RPMI7951 (cell line): ENCODE measurements around the gene ACSL3. TPM values are rescaled to one million over a fixed set of nuclear protein-coding genes. Genes with fewer than 3 reads are reported as not detected.

ENCODE experiments used
- DNase-seq: peaks from one replicate; pipeline ENCODE4 v3.0.0-alpha.2; 2012; ENCODE audit warnings: low read depth
- total RNA-seq: library from RNA; depleted of rRNA; stranded (reverse); fragments of >200 nt; shearing (Covaris generic); gene quantifications from 2 replicates; pipeline ENCODE4 v1.2.3, GENCODE V29; 2014

ACSL3 gene
- total RNA-seq, 1 experiment from 2014 or later = 168 TPM

- peak; percentile 90 for DNase-seq
These were observed 18.2 kb downstream of the ACSL3 start for GRCh38 chr2:222878877-222879603.

GRCh38 chr2:222879604-222879933 lies 18.7 kb downstream of the ACSL3 start:
- no peak for DNase-seq

GRCh38 chr2:222882484-222882928 lies 21.7 kb downstream of the ACSL3 start:
- DNase-seq = no peak

GRCh38 chr2:222883420-222883819 lies 22.6 kb downstream of the ACSL3 start:
- no peak for DNase-seq

GRCh38 chr2:222884114-222884771 lies 23.4 kb downstream of the ACSL3 start:
- DNase-seq = no peak

- no peak for DNase-seq
These were observed 24.1 kb downstream of the ACSL3 start for GRCh38 chr2:222884805-222885424.

DNA sequence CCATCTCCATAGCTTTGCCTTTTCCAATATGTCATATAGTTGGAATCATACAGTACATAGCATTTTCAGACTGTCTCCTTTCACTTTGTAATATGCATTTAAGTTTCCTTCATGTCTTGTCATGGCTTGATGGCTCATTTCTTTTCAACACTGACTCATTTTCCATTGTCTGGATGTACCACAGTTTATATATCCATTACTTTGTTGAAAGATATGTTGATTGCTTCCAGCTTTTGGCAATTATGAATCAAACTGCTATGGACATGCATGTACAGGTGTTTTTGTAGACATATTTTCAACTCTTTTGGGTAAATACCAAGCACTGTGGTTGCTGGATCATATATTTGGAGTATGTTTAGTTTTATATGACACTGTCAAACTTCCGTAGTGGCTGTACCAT lies 26.3 kb downstream of the ACSL3 start:
- no peak for DNase-seq

DNA sequence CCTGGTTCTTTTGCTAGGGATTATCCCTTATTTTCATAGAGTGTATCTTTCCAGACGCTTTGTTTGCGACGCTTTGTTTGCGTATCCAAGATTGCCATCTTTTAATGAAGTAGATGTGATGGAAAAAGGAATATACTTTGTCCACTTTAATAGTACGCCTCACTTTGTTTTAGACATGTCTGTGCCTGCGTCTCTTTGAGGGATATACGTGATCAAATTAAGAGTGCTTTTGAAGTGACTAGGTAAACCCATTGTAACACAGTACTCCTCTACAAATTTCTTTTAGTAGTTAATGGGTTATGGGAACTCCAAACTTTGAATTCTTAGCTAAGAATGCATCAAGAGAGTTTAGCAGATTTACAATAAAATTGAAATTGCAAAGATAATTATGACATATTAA lies 27.9 kb downstream of the ACSL3 start:
- DNase-seq = no peak

DNA sequence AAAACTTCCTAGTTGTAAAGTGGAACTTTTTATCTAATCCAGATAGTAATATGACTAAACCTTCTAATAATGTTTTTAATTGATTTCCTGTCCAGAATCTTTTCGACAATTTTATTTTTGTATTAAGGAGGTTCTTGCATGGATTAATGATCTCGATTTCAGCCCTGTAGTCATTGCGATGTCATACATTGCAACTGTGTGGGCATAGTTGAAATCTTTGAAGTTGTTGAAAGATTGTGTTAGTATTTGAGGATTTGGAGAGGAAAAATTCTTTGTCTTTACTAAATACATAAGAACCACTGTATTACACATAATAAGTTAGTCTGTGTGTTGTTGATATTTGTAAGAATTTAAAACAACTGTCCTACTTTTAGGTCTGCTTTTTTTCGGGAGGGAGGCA lies 31.1 kb downstream of the ACSL3 start:
- no peak for DNase-seq

DNA sequence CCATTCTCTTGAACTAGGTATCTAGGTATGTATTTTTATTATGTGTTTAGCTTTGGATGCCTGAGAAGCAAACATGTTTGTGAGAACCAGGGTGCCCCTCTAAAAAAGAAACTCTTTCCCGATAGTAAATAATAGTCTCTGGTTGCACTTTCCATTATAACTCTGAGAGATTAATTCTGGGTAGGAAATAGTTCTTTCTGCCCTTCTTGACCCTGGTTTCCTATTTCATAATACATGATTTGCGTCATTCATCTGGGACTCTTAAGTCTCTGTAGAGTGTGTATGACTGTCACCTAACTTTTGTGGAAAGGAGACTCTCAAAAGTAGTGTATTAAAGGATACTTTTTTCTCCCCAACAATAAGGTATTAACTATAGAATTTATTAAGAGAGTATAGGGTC lies 31.5 kb downstream of the ACSL3 start:
- peak; percentile 51 for DNase-seq

- DNase-seq = no peak
These were observed 31.9 kb downstream of the ACSL3 start for GRCh38 chr2:222892761-222893160.

- DNase-seq = no peak
These were observed 32.9 kb downstream of the ACSL3 start for GRCh38 chr2:222893716-222894115.

DNA sequence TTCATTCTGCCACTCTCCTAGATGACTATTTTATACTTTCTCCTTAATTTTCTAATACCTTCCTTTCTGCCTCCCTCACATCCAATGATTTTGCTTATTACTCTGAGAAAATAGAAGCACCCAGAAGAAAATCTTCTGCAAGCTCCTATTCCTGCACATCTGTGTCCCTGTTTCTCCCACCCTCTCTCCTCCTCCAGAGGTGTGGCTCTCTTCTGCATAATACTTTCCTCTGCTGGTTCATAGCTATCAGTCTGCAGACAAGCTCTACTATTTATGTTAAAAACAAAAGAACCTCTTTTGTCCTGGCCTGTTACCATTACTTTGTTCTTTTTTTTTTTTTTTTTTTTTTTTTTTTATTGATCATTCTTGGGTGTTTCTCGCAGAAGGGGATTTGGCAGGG lies 34.3 kb downstream of the ACSL3 start:
- DNase-seq = no peak

- no peak for DNase-seq
These were observed 37.1 kb downstream of the ACSL3 start for GRCh38 chr2:222897898-222898297.

DNA sequence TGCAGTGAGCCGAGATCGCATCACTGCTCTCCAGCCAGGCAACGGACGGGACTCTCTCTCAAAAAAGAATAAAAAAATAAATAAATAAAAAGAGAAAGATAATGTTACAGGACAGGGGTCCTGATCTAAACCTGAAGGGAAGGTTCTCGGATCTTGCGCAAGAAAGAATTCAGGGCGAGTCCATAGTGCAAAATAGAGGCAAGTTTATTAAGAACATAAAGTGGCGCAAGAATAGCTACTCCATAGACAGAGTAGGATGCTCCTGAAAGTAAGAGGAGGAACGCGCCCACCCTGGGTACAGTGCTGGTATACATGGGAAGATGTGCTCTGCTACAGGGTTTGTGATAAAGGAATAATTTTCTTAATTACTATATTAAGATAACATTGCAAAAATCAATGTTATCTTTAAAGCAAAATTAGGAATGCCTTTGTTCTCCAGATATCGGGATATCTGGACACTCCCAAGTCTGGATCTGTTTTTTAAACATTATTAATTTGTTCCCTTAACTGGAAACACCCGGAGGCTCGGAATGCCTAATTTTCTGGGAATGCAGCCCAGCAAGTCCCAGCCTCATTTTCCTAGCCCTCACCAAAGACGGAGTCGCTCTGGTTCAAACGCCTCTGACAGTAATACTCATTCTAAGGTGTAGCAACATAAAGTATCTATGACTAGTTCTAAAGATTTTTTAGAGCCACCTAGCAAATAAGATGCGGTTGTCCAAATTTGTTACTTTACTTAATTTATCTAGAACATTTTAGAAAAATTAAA lies 38.8 kb downstream of the ACSL3 start:
- DNase-seq = no peak

DNA sequence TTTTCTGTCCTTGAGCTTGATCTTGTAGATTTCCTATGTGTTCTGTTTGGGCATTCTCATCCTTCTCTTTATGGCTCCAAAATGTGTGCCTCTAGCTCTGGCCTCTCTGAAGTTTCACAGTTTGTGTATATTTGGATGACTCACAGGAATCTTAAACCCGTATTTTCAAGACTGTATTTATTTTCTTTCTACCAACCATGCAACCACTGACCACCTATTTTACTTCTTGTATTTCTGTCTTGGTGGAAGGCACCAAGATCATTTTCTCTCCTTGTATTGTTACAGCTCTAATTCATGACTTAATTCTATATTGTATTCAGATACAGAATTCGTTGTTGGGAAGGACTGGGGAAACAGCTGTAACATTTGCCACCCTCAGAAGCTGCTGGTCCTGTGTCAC lies 39.5 kb downstream of the ACSL3 start:
- peak; percentile 63 for DNase-seq

DNA sequence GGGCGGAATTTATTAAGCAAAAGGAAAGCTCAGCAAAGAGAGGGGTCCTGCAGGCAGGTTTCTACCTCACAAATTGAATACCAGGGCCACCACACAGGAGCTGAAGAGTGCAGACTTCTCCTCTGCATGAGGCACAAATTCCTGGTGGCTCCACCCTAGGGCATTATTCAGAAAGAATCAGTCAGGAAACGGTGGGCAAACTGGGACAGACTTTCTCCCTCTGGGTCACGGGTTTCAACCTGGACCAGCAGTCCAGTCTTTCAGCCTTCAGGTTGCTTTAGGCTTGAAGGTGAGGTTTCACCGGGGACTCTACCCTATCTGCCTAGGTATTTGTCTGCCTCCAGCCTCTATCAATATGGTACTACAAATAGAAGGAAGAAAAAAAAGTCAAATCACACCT lies 41.8 kb downstream of the ACSL3 start:
- DNase-seq = no peak

DNA sequence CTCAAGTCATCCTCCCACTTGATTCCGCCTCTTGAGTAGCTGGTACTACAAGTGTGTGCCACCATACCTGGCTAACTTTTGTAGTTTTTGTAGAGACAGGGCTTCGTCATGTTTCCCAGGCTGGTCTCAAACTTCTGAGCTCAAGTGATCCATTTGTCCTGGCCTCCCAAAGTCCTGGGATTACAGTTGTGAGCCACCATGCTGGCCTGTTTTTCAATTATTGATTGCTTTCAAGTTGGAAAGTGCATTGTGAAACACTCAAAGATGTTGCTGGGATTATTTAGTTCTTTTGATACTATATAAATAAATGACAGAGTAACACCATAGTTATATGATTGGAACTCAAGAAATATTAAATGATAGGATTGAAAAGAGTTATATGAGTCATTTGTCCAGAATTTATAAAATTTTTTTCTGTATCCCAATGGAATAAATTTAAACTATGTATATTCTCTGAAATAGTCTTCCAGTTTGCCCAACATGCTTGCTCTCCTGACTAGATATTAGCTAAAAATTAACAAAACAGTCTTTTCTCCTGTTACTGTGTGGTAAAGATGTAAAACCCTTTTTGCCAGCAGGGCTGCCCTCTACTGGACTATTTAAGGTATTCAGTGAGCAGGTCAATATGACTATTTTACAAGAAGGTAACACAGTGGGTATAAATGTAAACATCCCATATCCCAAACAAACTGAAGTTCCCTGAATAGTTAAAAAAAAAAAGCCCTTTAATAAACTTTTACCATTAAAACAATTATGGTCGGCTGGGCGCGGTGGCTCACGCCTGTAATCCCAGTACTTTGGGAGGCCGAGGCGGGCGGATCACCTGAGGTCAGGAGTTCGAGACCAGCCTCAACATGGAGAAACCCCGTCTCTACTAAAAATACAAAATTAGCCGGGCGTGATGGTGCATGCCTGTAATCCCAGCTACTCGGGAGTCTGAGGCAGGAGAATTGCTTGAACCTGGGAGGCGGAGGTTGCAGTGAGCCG lies 42.7 kb downstream of the ACSL3 start:
- peak; percentile 62 for DNase-seq

DNA sequence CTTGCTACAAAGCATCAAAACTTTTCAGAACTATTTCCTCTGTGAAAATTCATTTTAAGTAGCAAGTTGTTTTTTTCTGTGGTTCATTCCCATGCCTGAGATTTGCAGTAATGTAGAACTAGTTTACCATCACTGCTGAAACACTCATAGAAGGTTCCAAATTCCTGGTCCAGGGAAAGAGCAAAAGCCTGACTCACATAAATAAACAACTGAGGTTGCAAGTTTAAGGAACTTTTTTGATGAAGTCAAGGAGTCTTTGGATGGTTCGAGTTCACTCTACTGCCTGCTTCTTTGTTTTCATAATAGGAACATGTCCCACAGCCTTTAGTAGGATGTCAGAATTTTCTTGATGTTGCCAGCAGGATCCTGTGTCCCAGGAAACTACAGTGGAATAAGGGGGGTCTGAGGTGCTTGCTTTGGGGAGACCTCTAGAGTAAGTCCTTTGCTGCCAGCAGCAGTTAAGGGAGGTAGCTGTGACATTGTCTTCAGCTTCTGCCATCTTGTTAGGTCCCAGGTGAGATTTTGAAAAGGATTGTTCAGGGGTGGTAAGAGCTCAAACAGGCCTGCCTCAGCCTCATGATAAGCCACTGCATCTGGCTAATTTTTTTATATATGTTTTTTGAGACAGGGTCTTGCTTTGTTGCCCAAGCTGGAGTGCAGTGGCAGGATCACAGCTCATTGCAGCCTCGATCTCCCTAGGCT lies 43.9 kb downstream of the ACSL3 start:
- DNase-seq = peak; percentile 29

DNA sequence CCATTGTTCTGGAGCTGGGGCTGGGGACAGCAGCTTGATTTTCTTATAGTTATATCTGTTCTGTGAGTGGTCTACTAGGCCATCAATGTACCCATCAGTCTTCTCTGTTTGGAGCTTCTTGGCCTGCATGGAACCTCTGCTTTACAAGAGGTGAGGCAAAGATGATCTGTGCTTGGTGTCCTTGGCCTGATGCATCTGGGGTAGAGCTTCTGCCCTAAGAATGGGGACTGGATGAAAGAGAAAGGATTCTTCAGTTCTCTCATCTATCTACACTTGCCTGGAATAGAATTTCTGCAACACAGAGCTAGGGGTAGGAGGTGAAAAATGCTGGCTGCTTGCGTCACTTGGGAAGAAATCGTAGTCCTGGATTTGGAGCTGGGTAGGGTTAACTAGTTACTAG lies 46.2 kb downstream of the ACSL3 start:
- no peak for DNase-seq
